Activated CD4-positive, alpha-beta T cell treated with anti-CD3 and anti-CD28 coated beads, Interleukin-2, Interleukin-6, amounts not matched to agents 100 ng/mL and 50 ng/mL, durations not matched to agents 16 hours and 8 hours (primary cell): ENCODE measurements around the gene OR6P1.
A peak's percentile ranks its signal among the peaks of the same experiment; 100 is the strongest.

Experiments used
- DNase-seq: peaks from one replicate; pipeline ENCODE4 v3.0.0-alpha.2; 2020

The OR6P1 gene

GRCh38 chr1:158570480-158570879, at the start of gene OR6P1:
OR6P1 (minus strand) TSS chr1:158570580; CDS start chr1:158563604, 6,976 bp downstream.
- DNase-seq = no peak

- DNase-seq = no peak
Observed at GRCh38 chr1:158613764-158614163, 43.4 kb upstream of the OR6P1 start.

GRCh38 chr1:158611916-158612315, 41.5 kb upstream of the OR6P1 start:
- no peak for DNase-seq

GRCh38 chr1:158607296-158607695, 36.9 kb upstream of the OR6P1 start:
- no peak for DNase-seq

- no peak for DNase-seq
Observed at GRCh38 chr1:158604968-158605367, 34.6 kb upstream of the OR6P1 start, which contains the start of gene OR10Z1. OR10Z1 (plus strand) TSS chr1:158605268; CDS start chr1:158606439, 1,171 bp downstream.

GRCh38 chr1:158600735-158601134, 30.4 kb upstream of the OR6P1 start:
- no peak for DNase-seq

GRCh38 chr1:158586942-158587341, 16.6 kb upstream of the OR6P1 start:
- no peak for DNase-seq

- no peak for DNase-seq
Observed at GRCh38 chr1:158583962-158584361, 13.6 kb upstream of the OR6P1 start.

- no peak for DNase-seq
Observed at GRCh38 chr1:158579733-158580132, 9.4 kb upstream of the OR6P1 start, which contains the start of gene OR10X1. OR10X1 (minus strand) TSS chr1:158579899; CDS start chr1:158579899, 0 bp downstream.

- DNase-seq = no peak
Observed at GRCh38 chr1:158577561-158577960, 7.2 kb upstream of the OR6P1 start.

- DNase-seq = no peak
Observed at GRCh38 chr1:158572226-158572625, 1.8 kb upstream of the OR6P1 start.

GRCh38 chr1:158564608-158565007, 5.8 kb downstream of the OR6P1 start:
- no peak for DNase-seq

- no peak for DNase-seq
Observed at GRCh38 chr1:158563853-158564252, 6.5 kb downstream of the OR6P1 start.

GRCh38 chr1:158559696-158560095, 10.7 kb downstream of the OR6P1 start:
- no peak for DNase-seq

GRCh38 chr1:158554352-158554751, 16.0 kb downstream of the OR6P1 start, which contains the start of gene OR6Y1:
OR6Y1 (minus strand) TSS chr1:158554405; CDS start chr1:158548105, 6,300 bp downstream.
- no peak for DNase-seq

- DNase-seq = no peak
Observed at GRCh38 chr1:158552296-158552695, 18.1 kb downstream of the OR6P1 start.

GRCh38 chr1:158547533-158547932, 22.8 kb downstream of the OR6P1 start:
- DNase-seq = no peak

GRCh38 chr1:158537609-158538008, 32.8 kb downstream of the OR6P1 start:
- DNase-seq = no peak

GRCh38 chr1:158534496-158534895, 35.9 kb downstream of the OR6P1 start:
- no peak for DNase-seq

- DNase-seq = peak; percentile 10
Observed at GRCh38 chr1:158527190-158527815, 43.1 kb downstream of the OR6P1 start.

- no peak for DNase-seq
Observed at GRCh38 chr1:158521666-158522058, 48.7 kb downstream of the OR6P1 start.

GRCh38 chr1:158520955-158521665, 49.3 kb downstream of the OR6P1 start:
- DNase-seq = no peak

GRCh38 chr1:158520021-158520420, 50.4 kb downstream of the OR6P1 start:
- no peak for DNase-seq

- no peak for DNase-seq
Observed at GRCh38 chr1:158516966-158517365, 53.4 kb downstream of the OR6P1 start.
